ENCODE measurements around the gene OR1D2.
"Not testable (repeated sequence)": the region's sequence is repeated elsewhere in the genome, so short reads cannot be mapped to it uniquely, and the experiment has no call there.

OR1D2 gene

DNA sequence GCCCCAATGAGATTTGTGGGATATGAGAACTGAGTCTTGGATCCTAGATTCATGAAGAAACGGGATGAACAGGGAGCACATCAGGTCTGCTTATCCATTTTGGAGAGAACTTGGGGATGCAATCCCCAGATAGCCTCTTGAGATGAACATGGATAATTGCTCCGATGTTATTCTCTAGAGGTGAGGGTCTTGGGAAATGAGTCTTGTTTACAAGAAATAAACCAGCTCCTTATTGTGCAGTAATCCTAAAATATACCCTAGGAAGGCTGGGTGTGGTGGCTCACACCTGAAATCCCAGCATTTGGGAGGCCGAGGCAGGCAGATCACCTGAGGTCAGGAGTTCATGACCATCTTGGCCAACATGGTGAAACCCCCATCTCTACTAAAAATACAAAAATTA lies at the start of gene OR1D2:
OR1D2 (minus strand) TSS at position 101 of the 400 bp plus-strand sequence. CDS start 11,426 bp downstream, outside the sequence.
- DNase-seq = no peak

DNA sequence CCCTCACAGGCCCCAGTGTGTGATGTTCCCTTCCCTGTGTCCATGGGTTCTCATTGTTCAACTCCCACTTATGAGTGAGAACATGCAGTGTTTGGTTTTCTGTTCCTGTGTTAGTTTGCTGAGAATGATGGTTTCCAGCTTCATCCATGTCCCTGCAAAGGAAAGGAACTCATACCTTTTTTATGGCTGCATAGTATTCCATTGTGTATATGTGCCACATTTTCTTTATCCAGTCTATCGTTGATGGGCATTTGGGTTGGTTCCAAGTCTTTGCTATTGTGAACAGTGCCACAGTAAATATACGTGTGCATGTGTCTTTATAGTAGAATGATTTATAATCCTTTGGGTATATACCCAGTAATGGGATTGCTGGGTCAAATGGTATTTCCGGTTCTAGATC lies 33.3 kb upstream of the OR1D2 start:
- not testable (repeated sequence) for DNase-seq

DNA sequence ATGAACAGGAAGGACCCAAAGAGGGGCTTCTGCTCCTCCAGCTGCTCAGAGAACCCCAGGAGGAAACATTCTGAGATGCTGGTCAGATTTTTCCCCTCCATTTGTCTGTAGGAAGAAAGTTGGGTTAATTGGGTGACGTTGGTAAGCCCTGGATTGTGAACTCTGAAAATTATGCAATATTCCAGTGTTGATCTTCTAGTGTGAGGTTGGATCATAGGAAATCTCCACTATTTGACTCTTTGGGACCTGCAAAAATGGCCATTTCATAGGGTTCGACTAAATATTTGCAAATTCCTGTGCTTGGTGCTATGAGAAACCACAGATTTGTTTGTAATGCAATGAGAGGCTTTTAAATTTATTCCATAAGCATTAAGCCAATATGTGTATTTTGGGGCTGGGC lies 23.2 kb upstream of the OR1D2 start, which contains the start of gene OR1G1:
OR1G1 (minus strand) TSS at position 101 of the 400 bp plus-strand sequence; CDS start at position 101, 0 bp downstream.
- DNase-seq = no peak

DNA sequence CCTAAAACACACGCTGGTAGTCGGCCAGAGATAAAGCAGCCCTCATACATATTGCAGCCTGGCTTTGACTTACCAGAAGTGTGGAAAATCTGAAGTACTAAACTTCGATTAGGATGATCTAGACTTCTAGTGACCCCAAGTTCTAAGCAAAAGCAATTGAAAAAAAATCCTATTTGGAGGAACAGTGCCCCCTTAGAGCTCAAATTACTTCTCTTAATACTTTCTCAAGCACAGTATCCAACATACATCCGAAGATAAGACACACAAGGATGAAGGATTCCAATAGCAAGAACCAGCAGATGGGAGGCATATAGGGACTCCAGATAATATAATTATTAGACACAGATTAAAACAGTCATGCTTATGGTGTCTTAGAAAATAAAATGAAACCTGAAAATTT lies 30.4 kb downstream of the OR1D2 start:
- not testable (repeated sequence) for DNase-seq

GRCh38 chr17:3065192-3065591 lies 39.0 kb downstream of the OR1D2 start:
- peak; percentile 12 for DNase-seq

GRCh38 chr17:3063507-3063906 lies 40.7 kb downstream of the OR1D2 start, which contains the start of gene OR1D5:
TSS of gene OR1D5 (minus strand) at chr17:3063607. CDS start at chr17:3063607, 0 bp downstream.
- DNase-seq = not testable (repeated sequence)

DNA sequence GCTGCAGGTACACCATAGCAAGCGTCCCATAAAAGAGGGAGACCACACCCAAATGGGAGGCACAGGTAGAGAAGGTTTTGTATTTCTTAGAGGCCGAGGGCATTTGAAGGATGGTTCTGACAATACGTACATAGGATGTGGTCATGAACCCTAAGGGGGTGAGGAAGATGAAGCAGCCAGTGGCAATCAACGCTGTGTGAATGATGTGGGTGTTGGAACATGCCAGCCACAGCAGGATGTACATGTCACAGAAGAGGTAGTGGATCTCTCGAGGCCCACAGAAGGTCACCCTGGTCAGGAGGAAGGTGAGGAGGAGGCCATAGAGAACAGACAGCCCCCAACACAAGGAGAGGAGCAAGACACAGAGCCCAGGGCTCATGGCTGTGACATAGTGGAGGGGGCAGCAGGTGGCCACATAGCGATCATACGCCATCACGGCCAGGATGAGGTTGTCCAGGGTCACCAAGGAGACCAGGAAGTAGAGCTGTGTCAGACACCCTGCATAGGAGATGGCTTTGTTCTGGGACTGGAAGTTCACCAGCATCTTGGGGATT lies 41.3 kb downstream of the OR1D2 start:
- DNase-seq = not testable (repeated sequence)

DNA sequence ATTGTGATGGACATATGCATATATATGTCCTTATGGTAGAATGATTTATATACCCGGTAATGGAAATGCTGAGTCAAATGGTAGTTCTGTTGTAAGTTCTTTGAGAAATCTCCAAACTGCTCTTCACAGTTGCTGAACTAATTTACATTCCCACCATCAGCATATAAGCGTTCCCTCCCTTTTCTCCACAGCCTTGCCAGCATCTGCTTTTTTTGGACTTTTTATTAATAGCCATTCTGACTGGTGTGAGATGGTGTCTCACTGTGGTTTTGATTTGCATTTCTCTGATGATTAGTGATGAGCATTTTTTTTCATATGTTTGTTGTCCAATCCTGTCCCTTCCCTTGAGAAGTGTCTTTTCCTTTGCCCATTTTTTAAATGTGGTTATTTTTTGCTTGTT lies 49.4 kb downstream of the OR1D2 start:
- DNase-seq = not testable (repeated sequence)

DNA sequence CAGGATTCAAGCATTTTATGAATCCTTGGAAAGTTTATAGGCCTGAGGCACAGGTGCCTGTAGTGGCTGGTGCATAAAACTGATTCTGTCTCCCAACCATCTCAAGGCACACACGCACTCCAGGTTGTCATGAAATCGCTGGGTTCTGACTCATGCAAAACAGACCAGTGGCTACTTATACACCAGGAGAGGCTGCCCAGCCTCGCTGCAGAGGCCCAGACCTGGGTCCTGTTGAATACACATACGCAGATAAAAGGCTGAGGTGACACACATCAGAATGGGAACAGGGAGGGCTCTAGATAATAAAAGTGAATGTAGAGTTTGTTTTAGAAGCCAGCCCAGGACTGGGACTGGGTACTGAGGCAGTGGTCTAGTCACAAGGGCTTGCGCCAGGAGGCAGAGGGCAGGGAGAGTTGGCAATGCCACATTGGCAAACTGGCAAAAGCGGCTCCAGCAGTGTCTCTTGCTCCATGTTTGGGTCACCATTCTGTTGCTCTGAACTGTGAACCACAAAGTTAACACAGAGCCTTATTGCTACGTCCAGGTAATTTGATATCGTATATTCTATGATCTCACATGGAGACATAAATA lies 54.4 kb downstream of the OR1D2 start:
- DNase-seq = no peak

GRCh38 chr17:3048727-3049471 lies 55.3 kb downstream of the OR1D2 start:
- DNase-seq = peak; percentile 90

GRCh38 chr17:3046753-3047152 lies 57.5 kb downstream of the OR1D2 start:
- no peak for DNase-seq

- no peak for DNase-seq
Observed at GRCh38 chr17:3043737-3044365, 60.4 kb downstream of the OR1D2 start.

- DNase-seq = no peak
Observed at GRCh38 chr17:3040882-3041281, 63.3 kb downstream of the OR1D2 start.

DNA sequence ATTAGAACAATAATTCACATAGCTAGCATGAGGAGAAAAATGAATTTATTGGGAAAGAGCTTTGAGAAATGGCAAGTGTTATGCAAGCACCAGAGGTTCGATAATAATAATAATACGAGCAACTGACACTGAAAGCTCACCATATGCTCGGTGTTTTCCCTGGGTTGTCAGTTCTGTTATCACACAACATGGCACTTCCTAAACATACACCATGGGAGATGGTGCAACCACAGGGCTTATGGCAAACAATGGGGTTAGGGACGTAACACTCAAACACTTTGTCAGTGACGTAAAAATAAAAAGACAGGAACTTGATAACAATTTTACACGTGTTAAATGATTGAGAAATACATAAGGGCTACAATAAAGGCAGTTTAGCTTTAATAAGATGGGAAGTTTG lies 64.5 kb downstream of the OR1D2 start:
- DNase-seq = no peak

DNA sequence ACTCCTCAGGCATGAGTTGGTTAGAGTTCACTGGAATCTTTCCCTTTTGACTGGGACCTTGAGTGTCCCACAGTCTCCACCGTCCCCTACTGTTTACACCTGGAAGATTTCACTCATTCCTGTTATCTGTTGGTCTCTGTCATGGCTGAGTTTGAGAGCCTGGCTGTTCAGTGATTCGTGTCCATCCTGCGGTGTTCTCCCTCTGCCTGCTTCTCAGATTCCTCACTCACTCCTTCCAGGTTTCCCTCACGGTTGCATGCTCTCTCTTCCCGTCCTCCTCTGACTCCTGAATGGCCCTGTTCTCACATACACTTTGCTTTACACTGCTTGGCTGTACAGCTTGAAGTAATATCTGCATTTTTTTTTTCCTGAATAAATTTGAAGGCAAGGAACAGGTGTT lies 65.3 kb downstream of the OR1D2 start:
- DNase-seq = no peak

Measured in SIG-M5 (cell line).